ENCODE results near the gene MBD3L4.

DNA sequence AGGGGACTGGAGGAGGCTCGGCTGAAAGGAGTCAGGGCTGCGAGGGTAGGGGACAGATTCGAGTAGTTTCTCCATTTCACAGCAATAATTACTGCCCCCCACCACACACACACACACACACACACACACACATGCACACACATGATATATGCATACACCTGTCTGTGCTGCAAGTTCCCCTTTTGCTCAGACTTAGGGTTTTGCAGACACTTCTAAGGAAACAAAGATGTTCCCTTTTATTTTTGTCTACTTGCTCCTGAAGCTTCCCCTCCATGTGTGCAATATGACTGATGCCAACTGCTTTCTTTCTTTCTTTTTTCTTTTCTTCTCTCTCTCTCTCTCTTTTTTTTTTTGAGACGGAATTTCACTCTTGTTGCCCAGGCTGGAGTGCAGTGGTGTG lies 32.1 kb downstream of the MBD3L4 start:
- TF ChIP-seq, protein P1, sequence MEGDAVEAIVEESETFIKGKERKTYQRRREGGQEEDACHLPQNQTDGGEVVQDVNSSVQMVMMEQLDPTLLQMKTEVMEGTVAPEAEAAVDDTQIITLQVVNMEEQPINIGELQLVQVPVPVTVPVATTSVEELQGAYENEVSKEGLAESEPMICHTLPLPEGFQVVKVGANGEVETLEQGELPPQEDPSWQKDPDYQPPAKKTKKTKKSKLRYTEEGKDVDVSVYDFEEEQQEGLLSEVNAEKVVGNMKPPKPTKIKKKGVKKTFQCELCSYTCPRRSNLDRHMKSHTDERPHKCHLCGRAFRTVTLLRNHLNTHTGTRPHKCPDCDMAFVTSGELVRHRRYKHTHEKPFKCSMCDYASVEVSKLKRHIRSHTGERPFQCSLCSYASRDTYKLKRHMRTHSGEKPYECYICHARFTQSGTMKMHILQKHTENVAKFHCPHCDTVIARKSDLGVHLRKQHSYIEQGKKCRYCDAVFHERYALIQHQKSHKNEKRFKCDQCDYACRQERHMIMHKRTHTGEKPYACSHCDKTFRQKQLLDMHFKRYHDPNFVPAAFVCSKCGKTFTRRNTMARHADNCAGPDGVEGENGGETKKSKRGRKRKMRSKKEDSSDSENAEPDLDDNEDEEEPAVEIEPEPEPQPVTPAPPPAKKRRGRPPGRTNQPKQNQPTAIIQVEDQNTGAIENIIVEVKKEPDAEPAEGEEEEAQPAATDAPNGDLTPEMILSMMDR (IDR thresholded peaks at IDR 0.05; ENCODE audit: borderline replicate concordance, extremely low read depth, low read length, poor library complexity, severe bottlenecking) = no peak
- no peak for TF ChIP-seq EZH2 (IDR thresholded peaks at IDR 0.05; ENCODE audit: borderline replicate concordance, low read depth, low read length, severe bottlenecking)

Measured in DND-41 (cell line).